ENCODE data around the gene SLC2A4RG.

DNA sequence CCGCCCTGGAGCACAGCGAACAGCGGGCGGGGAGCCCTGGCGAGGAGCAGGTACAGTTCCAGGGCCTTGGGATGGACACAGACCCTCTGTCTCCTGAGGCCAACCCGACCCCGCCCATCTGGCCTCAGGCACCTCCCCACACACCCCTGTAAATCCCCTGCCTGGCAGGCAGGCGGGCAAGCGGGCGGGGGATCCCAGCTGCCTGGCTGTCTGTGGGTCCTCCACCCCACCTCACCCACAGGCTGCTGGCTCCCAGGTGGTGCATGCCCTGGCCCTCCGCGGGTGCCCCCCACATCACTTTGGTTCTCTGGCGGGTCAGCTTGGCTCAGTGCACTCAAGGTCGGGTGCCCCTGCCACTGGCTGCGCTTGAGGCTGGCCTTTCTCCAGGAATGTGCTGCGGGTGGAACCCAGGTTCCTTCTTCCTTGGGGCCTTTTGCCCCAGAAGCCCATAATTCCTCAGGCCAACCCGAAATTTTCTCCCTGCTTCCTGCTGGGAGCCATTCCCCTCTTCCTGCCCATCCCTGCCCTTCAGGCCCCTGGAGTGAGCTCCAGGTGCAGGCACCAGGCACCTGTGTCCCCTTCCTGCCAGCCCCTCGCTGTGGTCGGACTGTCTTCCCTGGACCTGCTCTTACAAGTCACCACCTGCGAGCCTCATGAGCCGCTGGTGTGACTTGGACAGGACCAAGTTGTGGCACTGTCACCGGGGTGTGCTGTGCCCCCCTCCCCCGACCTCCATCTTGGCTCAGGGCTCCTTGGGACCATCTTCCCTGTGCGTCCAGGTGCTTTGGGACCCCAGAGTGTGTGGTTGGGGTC, 48.5 kb upstream of the SLC2A4RG start:
- TF ChIP-seq POLR2A (IDR thresholded peaks at IDR 0.05) (no peak), POLR2AphosphoS5 (IDR thresholded peaks at IDR 0.05) (peak in 2 of 3 donors; percentile 33 to 54)
- TF ChIP-seq, protein P1, sequence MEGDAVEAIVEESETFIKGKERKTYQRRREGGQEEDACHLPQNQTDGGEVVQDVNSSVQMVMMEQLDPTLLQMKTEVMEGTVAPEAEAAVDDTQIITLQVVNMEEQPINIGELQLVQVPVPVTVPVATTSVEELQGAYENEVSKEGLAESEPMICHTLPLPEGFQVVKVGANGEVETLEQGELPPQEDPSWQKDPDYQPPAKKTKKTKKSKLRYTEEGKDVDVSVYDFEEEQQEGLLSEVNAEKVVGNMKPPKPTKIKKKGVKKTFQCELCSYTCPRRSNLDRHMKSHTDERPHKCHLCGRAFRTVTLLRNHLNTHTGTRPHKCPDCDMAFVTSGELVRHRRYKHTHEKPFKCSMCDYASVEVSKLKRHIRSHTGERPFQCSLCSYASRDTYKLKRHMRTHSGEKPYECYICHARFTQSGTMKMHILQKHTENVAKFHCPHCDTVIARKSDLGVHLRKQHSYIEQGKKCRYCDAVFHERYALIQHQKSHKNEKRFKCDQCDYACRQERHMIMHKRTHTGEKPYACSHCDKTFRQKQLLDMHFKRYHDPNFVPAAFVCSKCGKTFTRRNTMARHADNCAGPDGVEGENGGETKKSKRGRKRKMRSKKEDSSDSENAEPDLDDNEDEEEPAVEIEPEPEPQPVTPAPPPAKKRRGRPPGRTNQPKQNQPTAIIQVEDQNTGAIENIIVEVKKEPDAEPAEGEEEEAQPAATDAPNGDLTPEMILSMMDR (IDR thresholded peaks at IDR 0.05 in 8 of 11, conservative IDR thresholded peaks at IDR 0.05 in 3 of 11): no peak

Data from spleen (tissue), 7 donors.